ENCODE results near the gene KAT6B.

The KAT6B gene

DNA sequence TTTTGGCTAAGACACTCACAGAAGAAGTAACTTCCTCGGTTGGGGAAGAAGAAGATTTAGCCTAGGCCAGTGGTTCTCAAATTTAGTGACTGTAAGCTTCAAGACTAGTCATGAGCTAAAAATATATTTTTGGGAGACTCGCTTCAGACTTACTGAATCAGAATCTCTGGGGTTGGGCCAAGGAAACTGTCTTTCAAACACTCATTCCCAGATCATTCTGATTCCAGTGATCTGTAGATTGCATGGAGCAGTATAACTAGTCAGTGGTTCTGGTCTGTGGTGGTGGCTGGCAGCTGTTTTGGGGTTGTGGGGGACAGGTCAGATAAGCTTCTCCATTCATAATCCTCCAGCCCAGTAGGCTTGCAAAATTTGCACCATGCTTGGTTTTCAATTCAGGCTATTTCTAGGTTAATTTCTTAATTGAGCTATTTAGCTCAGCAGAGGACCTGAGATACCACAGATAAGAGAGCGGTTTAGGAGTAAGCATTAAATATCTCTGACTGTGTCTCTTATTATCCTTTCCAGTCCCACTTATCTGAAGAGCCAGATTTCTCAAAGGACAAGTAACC is 3.8 kb upstream of the KAT6B start:
- in situ Hi-C loops (cut with MboI; ENCODE audit: low sequenced_read_pairs), result no loop called here

DNA sequence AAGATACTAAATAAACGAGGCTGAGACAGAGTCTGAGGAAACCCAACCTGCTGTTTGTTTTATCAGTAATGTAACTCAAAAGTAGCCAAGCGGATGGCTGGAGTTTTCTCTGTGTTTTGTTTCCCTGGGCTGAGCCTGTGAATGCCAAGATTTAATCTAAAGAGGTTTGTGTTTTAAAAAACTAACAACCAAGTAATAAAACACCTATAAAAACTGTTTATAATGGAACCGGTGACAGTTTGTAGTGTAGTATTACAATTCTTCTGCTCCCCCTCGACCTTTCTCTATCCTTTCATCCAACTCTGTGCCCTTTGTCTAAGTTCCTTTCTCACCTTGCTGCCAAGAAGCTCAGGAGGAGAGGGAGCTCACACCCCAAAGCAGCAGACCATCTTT is 2.6 kb upstream of the KAT6B start:
- in situ Hi-C loops (cut with MboI; ENCODE audit: low sequenced_read_pairs), result no loop called here

DNA sequence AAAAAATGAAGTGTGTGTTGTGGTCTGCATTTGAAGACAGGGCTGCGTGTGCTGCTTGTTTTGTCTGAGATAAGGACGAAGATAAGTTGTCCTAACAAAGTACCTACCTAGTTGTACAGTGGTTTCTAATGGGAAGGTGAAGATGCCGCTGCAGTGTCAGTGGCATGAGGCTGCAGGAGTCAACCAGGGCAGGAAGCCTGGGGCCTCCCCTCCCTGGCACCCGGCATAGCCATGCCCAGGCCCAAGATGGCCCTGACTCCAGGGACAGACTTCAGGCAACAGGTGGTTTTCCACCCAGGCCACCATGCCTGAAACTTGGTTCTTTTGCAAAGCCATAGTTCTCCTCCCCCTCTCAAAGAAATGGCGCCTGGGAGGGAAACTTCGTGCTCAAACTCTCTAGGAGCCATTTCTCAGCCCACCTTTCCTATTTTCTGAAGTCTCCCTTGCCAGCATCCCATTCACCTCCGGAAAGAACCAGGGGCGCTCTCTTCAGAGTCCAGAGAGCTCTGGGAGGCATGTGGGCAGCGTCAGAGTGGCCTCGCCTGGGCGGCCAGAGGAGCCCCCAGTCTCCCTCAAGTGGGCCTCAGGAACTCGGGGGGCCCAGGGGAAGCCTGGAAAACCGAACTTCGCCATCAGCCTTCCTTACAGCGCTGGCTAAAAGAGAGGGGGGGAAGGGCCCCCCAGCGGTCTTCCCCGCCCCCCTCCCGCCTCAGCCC is 2.1 kb upstream of the KAT6B start:
- in situ Hi-C loops (cut with MboI; ENCODE audit: low sequenced_read_pairs), result no loop called here

- in situ Hi-C loops (cut with MboI; ENCODE audit: low sequenced_read_pairs), result no loop called here
These were observed 1.5 kb upstream of the KAT6B start for GRCh38 chr10:74824900-74825370.

DNA sequence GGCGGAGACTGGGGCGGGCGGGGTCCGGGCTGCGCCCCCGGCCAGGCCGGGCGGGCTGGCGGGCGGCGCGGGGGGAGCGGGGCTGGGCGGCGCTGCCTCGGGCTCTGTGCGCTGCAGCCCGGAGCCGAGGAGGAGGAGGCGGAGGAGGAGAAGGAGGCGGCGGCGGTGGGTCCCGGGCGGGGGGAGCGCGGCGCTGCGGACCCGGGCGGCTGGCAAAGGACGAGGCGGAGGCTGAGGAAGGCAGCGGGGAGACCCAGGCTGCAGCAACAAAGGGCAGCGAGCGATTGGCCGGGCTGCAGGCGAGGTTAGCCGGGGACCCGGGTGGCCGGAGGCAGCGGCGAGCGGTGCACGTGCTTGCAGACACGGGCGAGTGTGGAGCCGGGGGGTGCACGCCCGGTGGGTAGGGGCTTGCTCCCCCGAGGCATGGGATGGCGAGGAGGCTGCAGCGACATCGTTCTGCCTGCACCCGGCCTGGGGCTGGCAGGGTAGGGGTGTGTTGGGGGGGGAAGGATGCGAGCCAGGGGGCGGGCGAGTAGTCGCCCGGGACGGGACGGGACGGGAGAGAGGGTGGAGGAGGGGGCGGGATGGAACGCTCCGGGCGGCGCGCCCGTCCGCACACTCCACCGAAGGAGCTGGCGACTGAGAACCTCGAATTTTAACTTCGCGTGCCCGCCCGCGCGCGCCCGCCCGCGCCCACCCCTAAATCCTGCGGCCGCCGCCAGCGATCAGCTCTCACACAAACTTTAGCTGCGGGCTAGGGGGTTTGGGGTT is 844 bp upstream of the KAT6B start:
- in situ Hi-C loops (cut with MboI; ENCODE audit: low sequenced_read_pairs), result no loop called here

- in situ Hi-C loops (cut with MboI; ENCODE audit: low sequenced_read_pairs), result no loop called here
These were observed 643 bp downstream of the KAT6B start for GRCh38 chr10:74827045-74827441.

- in situ Hi-C loops (cut with MboI; ENCODE audit: low sequenced_read_pairs), result no loop called here
These were observed 1.3 kb downstream of the KAT6B start for GRCh38 chr10:74827694-74828093.

GRCh38 chr10:74828946-74829345 is 2.5 kb downstream of the KAT6B start:
- in situ Hi-C loops (cut with MboI; ENCODE audit: low sequenced_read_pairs), result no loop called here

DNA sequence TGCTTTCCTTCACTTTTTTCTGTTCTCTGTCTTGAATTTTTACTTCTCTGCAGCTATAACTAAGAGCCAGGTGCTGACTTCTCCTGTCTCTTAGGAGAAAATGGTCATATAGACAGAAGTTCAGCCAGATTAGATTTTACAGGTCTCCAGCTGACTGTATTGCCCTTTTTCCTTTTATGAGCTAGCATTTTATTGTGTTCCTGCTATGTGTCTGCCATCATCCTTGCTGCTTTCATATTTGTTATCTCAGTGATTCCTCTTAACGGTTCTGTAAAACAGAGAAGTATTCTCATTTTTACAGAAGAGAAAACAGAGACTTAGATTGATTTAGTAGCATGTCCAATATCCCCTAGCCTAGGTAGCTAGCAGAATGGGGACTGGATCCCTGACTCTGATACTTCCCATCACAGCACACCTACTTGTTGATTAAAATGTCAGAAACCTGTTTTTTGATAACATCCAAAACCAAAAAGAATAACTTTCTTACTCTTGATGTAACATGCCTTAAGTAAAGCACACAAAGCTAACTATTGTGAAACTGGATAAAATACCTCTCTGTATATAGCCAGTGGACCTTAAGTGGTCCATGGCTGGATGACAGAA is 5.2 kb downstream of the KAT6B start:
- in situ Hi-C loops (cut with MboI; ENCODE audit: low sequenced_read_pairs), result no loop called here

- in situ Hi-C loops (cut with MboI; ENCODE audit: low sequenced_read_pairs), result no loop called here
These were observed 9.6 kb downstream of the KAT6B start for GRCh38 chr10:74835963-74836362.

- in situ Hi-C loops (cut with MboI; ENCODE audit: low sequenced_read_pairs), result no loop called here
These were observed 10.5 kb downstream of the KAT6B start for GRCh38 chr10:74836877-74837276.

- in situ Hi-C loops (cut with MboI; ENCODE audit: low sequenced_read_pairs), result no loop called here
These were observed 11.3 kb downstream of the KAT6B start for GRCh38 chr10:74837743-74838142.

- in situ Hi-C loops (cut with MboI; ENCODE audit: low sequenced_read_pairs), result no loop called here
These were observed 13.3 kb downstream of the KAT6B start for GRCh38 chr10:74839708-74840107.

GRCh38 chr10:74841265-74841973 is 15.0 kb downstream of the KAT6B start:
- in situ Hi-C loops (cut with MboI; ENCODE audit: low sequenced_read_pairs), result no loop called here

- in situ Hi-C loops (cut with MboI; ENCODE audit: low sequenced_read_pairs), result no loop called here
These were observed 16.0 kb downstream of the KAT6B start for GRCh38 chr10:74842301-74842954.

DNA sequence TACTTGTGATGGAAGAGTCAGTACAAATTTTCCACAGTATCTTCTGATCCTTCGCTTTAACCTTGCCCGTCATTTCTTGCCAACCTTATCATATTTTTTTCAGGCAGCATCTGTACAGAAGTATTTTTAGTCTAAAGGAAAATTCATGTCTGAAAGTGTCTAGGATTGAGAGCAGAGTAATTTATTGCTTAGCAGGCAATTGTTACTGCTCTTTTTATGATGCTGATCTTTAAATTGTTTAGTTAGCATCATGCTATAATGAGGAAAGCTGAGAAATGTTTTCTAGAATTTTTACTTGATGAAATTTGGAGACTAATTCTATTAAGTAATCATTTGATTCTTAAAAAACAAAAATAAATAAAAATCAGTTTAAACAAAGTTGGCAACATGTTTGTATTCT is 20.6 kb downstream of the KAT6B start:
- in situ Hi-C loops (cut with MboI; ENCODE audit: low sequenced_read_pairs), result no loop called here

- in situ Hi-C loops (cut with MboI; ENCODE audit: low sequenced_read_pairs), result no loop called here
These were observed 25.4 kb downstream of the KAT6B start for GRCh38 chr10:74851831-74852230.

GRCh38 chr10:74852381-74852780 is 26.0 kb downstream of the KAT6B start:
- in situ Hi-C loops (cut with MboI; ENCODE audit: low sequenced_read_pairs), result no loop called here

GRCh38 chr10:74854610-74855009 is 28.2 kb downstream of the KAT6B start:
- in situ Hi-C loops (cut with MboI; ENCODE audit: low sequenced_read_pairs), result no loop called here

DNA sequence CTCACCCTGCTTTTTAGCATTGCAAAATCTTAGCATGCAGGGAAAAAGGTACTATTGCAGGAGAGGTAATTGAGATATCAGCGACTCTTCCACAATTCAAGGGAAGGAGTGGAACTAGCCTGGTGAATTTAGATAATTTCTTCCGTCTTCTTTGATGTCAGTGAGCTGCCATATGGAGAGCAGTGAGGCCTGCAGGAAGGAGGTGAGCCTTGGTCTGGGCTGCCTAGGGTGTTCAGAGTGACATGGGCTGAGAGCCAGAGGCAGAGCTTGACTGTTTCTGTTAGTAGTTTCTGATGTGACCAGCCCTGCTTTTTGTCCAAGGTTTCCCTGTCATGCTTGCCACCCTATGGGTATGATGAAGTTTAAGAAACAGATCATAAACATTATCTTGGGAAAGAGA is 28.6 kb downstream of the KAT6B start:
- in situ Hi-C loops (cut with MboI; ENCODE audit: low sequenced_read_pairs), result no loop called here

- in situ Hi-C loops (cut with MboI; ENCODE audit: low sequenced_read_pairs), result no loop called here
These were observed 29.0 kb downstream of the KAT6B start for GRCh38 chr10:74855439-74855838.
